ENCODE data around the gene RNF157. TPM values are rescaled to one million over a fixed set of nuclear protein-coding genes. Genes with fewer than 3 reads are reported as not detected.

The RNF157 gene
- total and polyA plus RNA-seq, 9 of the 15 experiments (the other 6 are each of a cell fraction or from before 2014, with no cell fraction given), result 8.1 to 31.7 (median 20.8) TPM

- TF ChIP-seq RBFOX2 (IDR thresholded peaks at IDR 0.05; ENCODE audit: low read depth, low read length) (peak; percentile 22; the same call in 1 of the 2 replicates), KAT8 (IDR thresholded peaks at IDR 0.05; ENCODE audit: low read depth) (no peak), ESRRA (IDR thresholded peaks at IDR 0.05; ENCODE audit: borderline replicate concordance, low read depth) (no peak), ZFP1 (CRISPR knock-in tag; IDR thresholded peaks at IDR 0.05) (no peak), LEF1 (IDR thresholded peaks at IDR 0.05) (no peak), E2F8 (IDR thresholded peaks at IDR 0.05; ENCODE audit: low read depth, partially characterized antibody) (no peak), ZFX (CRISPR knock-in tag; IDR thresholded peaks at IDR 0.05) (no peak), SREBF2 (CRISPR knock-in tag; IDR thresholded peaks at IDR 0.05) (no peak), MEF2D (tag; conservative IDR thresholded peaks at IDR 0.05; ENCODE audit: low read depth) (no peak), ZNF184 (CRISPR knock-in tag; IDR thresholded peaks at IDR 0.05) (no peak), ZZZ3 (IDR thresholded peaks at IDR 0.05) (no peak), HCFC1 (IDR thresholded peaks at IDR 0.05; ENCODE audit: low read depth, low read length) (no peak), GATA2 (CRISPR knock-in tag; IDR thresholded peaks at IDR 0.05) (peak; percentile 40), ARID4B (CRISPR knock-in tag; IDR thresholded peaks at IDR 0.05) (0 out of 2 replicates have a peak, but pooled peaks have one; percentile 13), ZNF583 (CRISPR knock-in tag; IDR thresholded peaks at IDR 0.05) (no peak)
- TF ChIP-seq, protein P1, sequence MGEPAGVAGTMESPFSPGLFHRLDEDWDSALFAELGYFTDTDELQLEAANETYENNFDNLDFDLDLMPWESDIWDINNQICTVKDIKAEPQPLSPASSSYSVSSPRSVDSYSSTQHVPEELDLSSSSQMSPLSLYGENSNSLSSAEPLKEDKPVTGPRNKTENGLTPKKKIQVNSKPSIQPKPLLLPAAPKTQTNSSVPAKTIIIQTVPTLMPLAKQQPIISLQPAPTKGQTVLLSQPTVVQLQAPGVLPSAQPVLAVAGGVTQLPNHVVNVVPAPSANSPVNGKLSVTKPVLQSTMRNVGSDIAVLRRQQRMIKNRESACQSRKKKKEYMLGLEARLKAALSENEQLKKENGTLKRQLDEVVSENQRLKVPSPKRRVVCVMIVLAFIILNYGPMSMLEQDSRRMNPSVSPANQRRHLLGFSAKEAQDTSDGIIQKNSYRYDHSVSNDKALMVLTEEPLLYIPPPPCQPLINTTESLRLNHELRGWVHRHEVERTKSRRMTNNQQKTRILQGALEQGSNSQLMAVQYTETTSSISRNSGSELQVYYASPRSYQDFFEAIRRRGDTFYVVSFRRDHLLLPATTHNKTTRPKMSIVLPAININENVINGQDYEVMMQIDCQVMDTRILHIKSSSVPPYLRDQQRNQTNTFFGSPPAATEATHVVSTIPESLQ (CRISPR knock-in tag; IDR thresholded peaks at IDR 0.05), result no peak
- TF ChIP-seq, protein P2, sequence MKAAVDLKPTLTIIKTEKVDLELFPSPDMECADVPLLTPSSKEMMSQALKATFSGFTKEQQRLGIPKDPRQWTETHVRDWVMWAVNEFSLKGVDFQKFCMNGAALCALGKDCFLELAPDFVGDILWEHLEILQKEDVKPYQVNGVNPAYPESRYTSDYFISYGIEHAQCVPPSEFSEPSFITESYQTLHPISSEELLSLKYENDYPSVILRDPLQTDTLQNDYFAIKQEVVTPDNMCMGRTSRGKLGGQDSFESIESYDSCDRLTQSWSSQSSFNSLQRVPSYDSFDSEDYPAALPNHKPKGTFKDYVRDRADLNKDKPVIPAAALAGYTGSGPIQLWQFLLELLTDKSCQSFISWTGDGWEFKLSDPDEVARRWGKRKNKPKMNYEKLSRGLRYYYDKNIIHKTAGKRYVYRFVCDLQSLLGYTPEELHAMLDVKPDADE (conservative IDR thresholded peaks at IDR 0.05; ENCODE audit: control insufficient read depth, low read depth, low read length), result 0 out of 2 replicates have a peak, but pooled peaks have one; percentile 15
Observed at GRCh38 chr17:76266244-76266938, 26.1 kb upstream of the RNF157 start (continued).
